ENCODE data around the gene ARL5B.
"Not testable (repeated sequence)": the region's sequence is repeated elsewhere in the genome, so short reads cannot be mapped to it uniquely, and the experiment has no call there.

Gene ARL5B

DNA sequence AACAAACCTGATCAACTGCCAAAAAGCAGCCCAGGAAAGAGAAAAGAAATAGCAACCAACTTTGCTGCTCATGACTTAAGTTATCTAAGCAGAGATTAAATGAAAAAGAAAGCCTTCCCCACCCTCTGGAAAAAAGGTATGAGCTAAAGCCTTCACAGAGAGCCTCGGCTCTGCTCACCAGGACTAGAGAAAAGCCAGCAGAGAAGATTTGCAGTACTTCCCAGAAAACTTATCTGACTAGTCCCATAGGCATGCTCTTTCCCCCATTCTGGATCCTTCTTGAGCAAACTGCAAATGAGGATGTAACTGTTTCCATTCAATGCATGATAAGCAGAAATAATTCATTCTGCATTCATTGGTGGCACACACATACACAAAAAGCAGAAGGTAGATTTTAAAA is 35.6 kb upstream of the ARL5B start:
- CTCF ChIA-PET, result interaction anchor here (1.9 kb wide), 1 partner anchor 13 kb away, joined by 4 read pairs; no protein-coding TSS in a partner anchor
- POLR2A ChIA-PET; H3K27ac ChIP-seq (ENCODE audit: insufficient read depth in 1 of 2, low read depth in 1 of 2, low read length in 2 of 2, poor library complexity in 1 of 2, severe bottlenecking in 2 of 2); H3K4me1 ChIP-seq (ENCODE audit: control extremely low read depth in 1 of 4, control insufficient read depth in 4 of 4, insufficient read depth in 4 of 4, low read length in 3 of 4); H3K9me3 ChIP-seq (ENCODE audit: control extremely low read depth in 1 of 5, control insufficient read depth in 4 of 5, insufficient read depth in 2 of 5, low read depth in 1 of 5, low read length in 4 of 5); H3K27me3 ChIP-seq (replicated peaks in 2 of 5; ENCODE audit: control insufficient read depth in 4 of 5, insufficient read depth in 5 of 5, low read length in 4 of 5); DNase-seq; H3K4me3 ChIP-seq (ENCODE audit: control insufficient read depth in 1 of 7, extremely low read depth in 1 of 7, insufficient read depth in 4 of 7, low read depth in 2 of 7, low read length in 6 of 7): not testable (repeated sequence)
- WGBS (ENCODE audit: insufficient coverage), result 100% methylated on average over 1 of the region's 1 CpG
- peaks cover 5 to 13% (median 6%) of the 10 kb centered on the region in 4 experiments for H3K36me3 ChIP-seq (ENCODE audit: control insufficient read depth in 4 of 4, insufficient read depth in 4 of 4, low read length in 3 of 4)

DNA sequence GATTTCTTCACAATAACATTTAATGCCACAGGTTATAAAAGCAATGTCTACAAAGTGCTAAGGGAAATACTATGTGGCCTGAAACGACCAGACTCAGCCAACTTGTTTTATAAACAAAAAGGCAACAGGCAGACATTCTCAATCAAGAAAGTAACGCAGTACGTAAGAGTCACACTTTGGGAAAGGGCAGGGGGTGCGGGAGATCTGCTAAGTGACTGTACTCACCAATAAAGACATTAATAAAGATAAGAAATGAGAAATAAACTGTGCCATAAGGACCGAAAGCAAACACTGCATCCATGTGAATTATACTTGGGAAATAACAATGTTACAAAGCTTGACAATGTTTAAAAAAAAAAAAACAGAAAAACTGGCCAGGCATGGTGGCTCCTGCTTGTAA is 33.3 kb upstream of the ARL5B start:
- H3K4me3 ChIP-seq (ENCODE audit: control insufficient read depth in 1 of 7, extremely low read depth in 1 of 7, insufficient read depth in 4 of 7, low read depth in 2 of 7, low read length in 6 of 7), result no peak overlapping the region
- H3K9me3 ChIP-seq (ENCODE audit: control extremely low read depth in 1 of 5, control insufficient read depth in 4 of 5, insufficient read depth in 2 of 5, low read depth in 1 of 5, low read length in 4 of 5), result no peaks in the 10 kb centered on the region
- no peaks in the 10 kb centered on the region for H3K27me3 ChIP-seq (replicated peaks in 2 of 5; ENCODE audit: control insufficient read depth in 4 of 5, insufficient read depth in 5 of 5, low read length in 4 of 5)
- no peak overlapping the region for H3K27ac ChIP-seq (ENCODE audit: insufficient read depth in 1 of 2, low read depth in 1 of 2, low read length in 2 of 2, poor library complexity in 1 of 2, severe bottlenecking in 2 of 2)
- WGBS (ENCODE audit: insufficient coverage), result no CpG with 5 or more reads among the region's 5 CpGs
- H3K4me1 ChIP-seq (ENCODE audit: control extremely low read depth in 1 of 4, control insufficient read depth in 4 of 4, insufficient read depth in 4 of 4, low read length in 3 of 4), result peaks cover 0 to 4% (median 2%) of the 10 kb centered on the region in 4 experiments
- no peak for DNase-seq
- H3K36me3 ChIP-seq (ENCODE audit: control insufficient read depth in 4 of 4, insufficient read depth in 4 of 4, low read length in 3 of 4), result peaks cover 2 to 7% (median 3%) of the 10 kb centered on the region in 4 experiments
- POLR2A ChIA-PET, result no interaction called here
- CTCF ChIA-PET, result interaction anchor here (1.2 kb wide), 1 partner anchor 16 kb away, joined by 3 read pairs; no protein-coding TSS in a partner anchor

DNA sequence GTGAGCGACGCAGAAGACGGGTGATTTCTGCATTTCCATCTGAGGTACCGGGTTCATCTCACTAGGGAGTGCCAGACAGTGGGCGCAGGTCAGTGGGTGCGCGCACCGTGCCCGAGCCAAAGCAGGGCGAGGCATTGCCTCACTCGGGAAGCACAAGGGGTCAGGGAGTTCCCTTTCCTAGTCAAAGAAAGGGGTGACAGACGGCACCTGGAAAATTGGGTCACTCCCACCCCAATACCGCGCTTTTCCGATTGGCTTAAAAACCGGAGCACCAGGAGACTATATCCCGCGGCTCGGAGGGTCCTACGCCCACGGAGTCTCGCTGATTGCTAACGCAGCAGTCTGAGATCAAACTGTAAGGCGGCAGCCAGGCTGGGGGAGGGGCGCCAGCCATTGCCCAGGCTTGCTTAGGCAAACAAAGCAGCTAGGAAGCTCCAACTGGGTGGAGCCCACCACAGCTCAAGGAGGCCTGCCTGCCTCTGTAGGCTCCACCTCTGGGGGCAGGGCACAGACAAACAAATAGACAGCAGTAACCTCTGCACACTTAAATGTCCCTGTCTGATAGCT is 31.7 kb upstream of the ARL5B start:
- DNase-seq, result peak; percentile 53 to 89 (median 82)
- H3K4me1 ChIP-seq (ENCODE audit: control extremely low read depth in 1 of 4, control insufficient read depth in 4 of 4, insufficient read depth in 4 of 4, low read length in 3 of 4); H3K9me3 ChIP-seq (ENCODE audit: control extremely low read depth in 1 of 5, control insufficient read depth in 4 of 5, insufficient read depth in 2 of 5, low read depth in 1 of 5, low read length in 4 of 5); H3K36me3 ChIP-seq (ENCODE audit: control insufficient read depth in 4 of 4, insufficient read depth in 4 of 4, low read length in 3 of 4); H3K27me3 ChIP-seq (replicated peaks in 2 of 5; ENCODE audit: control insufficient read depth in 4 of 5, insufficient read depth in 5 of 5, low read length in 4 of 5): not testable (repeated sequence)
- WGBS (ENCODE audit: insufficient coverage), result 4% methylated on average over 20 of the region's 25 CpGs
- POLR2A ChIA-PET, result interaction anchor here (1.2 kb wide), 1 partner anchor 32 kb away, joined by 6 read pairs; the partner anchor contains the start of gene ARL5B
- CTCF ChIA-PET, result interaction anchor here (0.9 kb wide), 2 partner anchors 9 to 44 kb away, joined by 3 read pairs; no protein-coding TSS in a partner anchor
- H3K4me3 ChIP-seq (ENCODE audit: control insufficient read depth in 1 of 7, extremely low read depth in 1 of 7, insufficient read depth in 4 of 7, low read depth in 2 of 7, low read length in 6 of 7), result peak overlapping the region; percentile 46 to 85 (median 71)
- peak overlapping the region in 1 of 2 experiments; percentile 58 for H3K27ac ChIP-seq (ENCODE audit: insufficient read depth in 1 of 2, low read depth in 1 of 2, low read length in 2 of 2, poor library complexity in 1 of 2, severe bottlenecking in 2 of 2)

DNA sequence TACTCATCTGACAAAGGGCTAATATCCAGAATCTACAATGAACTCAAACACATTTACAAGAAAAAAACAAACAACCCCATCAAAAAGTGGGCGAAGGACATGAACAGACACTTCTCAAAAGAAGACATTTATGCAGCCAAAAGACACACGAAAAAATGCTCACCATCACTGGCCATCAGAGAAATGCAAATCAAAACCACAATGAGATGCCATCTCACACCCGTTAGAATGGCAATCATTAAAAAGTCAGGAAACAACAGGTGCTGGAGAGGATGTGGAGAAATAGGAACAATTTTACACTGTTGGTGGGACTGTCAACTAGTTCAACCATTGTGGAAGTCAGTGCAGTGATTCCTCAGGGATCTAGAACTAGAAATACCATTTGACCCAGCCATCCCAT is 26.7 kb upstream of the ARL5B start:
- H3K9me3 ChIP-seq (ENCODE audit: control extremely low read depth in 1 of 5, control insufficient read depth in 4 of 5, insufficient read depth in 2 of 5, low read depth in 1 of 5, low read length in 4 of 5); H3K4me3 ChIP-seq (ENCODE audit: control insufficient read depth in 1 of 7, extremely low read depth in 1 of 7, insufficient read depth in 4 of 7, low read depth in 2 of 7, low read length in 6 of 7); H3K4me1 ChIP-seq (ENCODE audit: control extremely low read depth in 1 of 4, control insufficient read depth in 4 of 4, insufficient read depth in 4 of 4, low read length in 3 of 4); H3K27me3 ChIP-seq (replicated peaks in 2 of 5; ENCODE audit: control insufficient read depth in 4 of 5, insufficient read depth in 5 of 5, low read length in 4 of 5); H3K27ac ChIP-seq (ENCODE audit: insufficient read depth in 1 of 2, low read depth in 1 of 2, low read length in 2 of 2, poor library complexity in 1 of 2, severe bottlenecking in 2 of 2); POLR2A ChIA-PET; H3K36me3 ChIP-seq (ENCODE audit: control insufficient read depth in 4 of 4, insufficient read depth in 4 of 4, low read length in 3 of 4); DNase-seq; CTCF ChIA-PET: not testable (repeated sequence)
- WGBS (ENCODE audit: insufficient coverage), result no CpG with 5 or more reads among the region's 3 CpGs

DNA sequence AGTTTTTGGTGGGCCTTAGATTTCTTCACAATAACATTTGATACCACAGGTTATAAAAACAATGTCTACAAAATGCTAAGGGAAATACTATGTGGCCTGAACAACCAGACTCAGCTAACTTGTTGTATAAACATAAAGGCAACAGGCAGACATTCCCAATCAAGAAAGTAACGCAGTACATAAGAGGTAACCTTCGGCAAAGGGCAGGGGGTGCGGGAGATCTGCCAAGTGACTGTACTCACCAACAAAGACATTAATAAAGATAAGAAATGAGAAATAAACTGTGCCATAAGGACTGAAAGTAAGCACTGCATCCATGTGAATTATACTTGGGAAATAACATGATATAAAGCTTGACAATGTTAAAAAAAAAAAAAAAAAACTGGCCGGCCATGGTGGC is 23.2 kb upstream of the ARL5B start:
- no peaks in the 10 kb centered on the region for H3K4me1 ChIP-seq (ENCODE audit: control extremely low read depth in 1 of 4, control insufficient read depth in 4 of 4, insufficient read depth in 4 of 4, low read length in 3 of 4)
- no peak overlapping the region for H3K4me3 ChIP-seq (ENCODE audit: control insufficient read depth in 1 of 7, extremely low read depth in 1 of 7, insufficient read depth in 4 of 7, low read depth in 2 of 7, low read length in 6 of 7)
- DNase-seq, result no peak
- CTCF ChIA-PET, result interaction anchor here (1.6 kb wide), 1 partner anchor 8 kb away, joined by 3 read pairs; no protein-coding TSS in a partner anchor
- no peak overlapping the region for H3K27ac ChIP-seq (ENCODE audit: insufficient read depth in 1 of 2, low read depth in 1 of 2, low read length in 2 of 2, poor library complexity in 1 of 2, severe bottlenecking in 2 of 2)
- H3K9me3 ChIP-seq (ENCODE audit: control extremely low read depth in 1 of 5, control insufficient read depth in 4 of 5, insufficient read depth in 2 of 5, low read depth in 1 of 5, low read length in 4 of 5), result no peaks in the 10 kb centered on the region
- no CpG with 5 or more reads among the region's 4 CpGs for WGBS (ENCODE audit: insufficient coverage)
- POLR2A ChIA-PET, result interaction anchor here (0.6 kb wide), 1 partner anchor 35 kb away, joined by 4 read pairs; no protein-coding TSS in a partner anchor
- H3K27me3 ChIP-seq (replicated peaks in 2 of 5; ENCODE audit: control insufficient read depth in 4 of 5, insufficient read depth in 5 of 5, low read length in 4 of 5), result no peaks in the 10 kb centered on the region
- no peaks in the 10 kb centered on the region for H3K36me3 ChIP-seq (ENCODE audit: control insufficient read depth in 4 of 4, insufficient read depth in 4 of 4, low read length in 3 of 4)

DNA sequence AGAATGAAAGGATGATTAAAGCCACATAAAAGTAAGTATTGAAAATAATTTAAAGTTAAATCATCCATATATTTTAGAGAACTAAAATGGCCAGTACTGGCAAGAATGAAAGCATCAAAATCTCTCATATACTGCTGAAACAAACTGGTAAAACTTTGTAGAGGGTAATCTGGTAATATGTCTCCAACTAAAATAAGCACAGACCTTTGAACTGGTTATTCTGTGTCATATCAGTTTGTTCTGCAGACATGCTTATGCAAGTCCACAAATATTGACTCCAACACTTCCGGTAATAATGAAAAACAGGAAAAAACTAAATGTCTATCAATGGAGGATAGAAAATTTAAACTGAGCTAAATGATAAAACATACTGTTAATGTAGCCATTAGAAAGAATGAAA is 21.8 kb upstream of the ARL5B start:
- H3K4me3 ChIP-seq (ENCODE audit: control insufficient read depth in 1 of 7, extremely low read depth in 1 of 7, insufficient read depth in 4 of 7, low read depth in 2 of 7, low read length in 6 of 7); H3K27ac ChIP-seq (ENCODE audit: insufficient read depth in 1 of 2, low read depth in 1 of 2, low read length in 2 of 2, poor library complexity in 1 of 2, severe bottlenecking in 2 of 2); DNase-seq; H3K36me3 ChIP-seq (ENCODE audit: control insufficient read depth in 4 of 4, insufficient read depth in 4 of 4, low read length in 3 of 4); H3K4me1 ChIP-seq (ENCODE audit: control extremely low read depth in 1 of 4, control insufficient read depth in 4 of 4, insufficient read depth in 4 of 4, low read length in 3 of 4); H3K27me3 ChIP-seq (replicated peaks in 2 of 5; ENCODE audit: control insufficient read depth in 4 of 5, insufficient read depth in 5 of 5, low read length in 4 of 5); H3K9me3 ChIP-seq (ENCODE audit: control extremely low read depth in 1 of 5, control insufficient read depth in 4 of 5, insufficient read depth in 2 of 5, low read depth in 1 of 5, low read length in 4 of 5); POLR2A ChIA-PET: not testable (repeated sequence)
- CTCF ChIA-PET, result interaction anchor here (1.6 kb wide), 1 partner anchor 10 kb away, joined by 3 read pairs; no protein-coding TSS in a partner anchor
- WGBS (ENCODE audit: insufficient coverage), result no CpG with 5 or more reads among the region's 1 CpG

DNA sequence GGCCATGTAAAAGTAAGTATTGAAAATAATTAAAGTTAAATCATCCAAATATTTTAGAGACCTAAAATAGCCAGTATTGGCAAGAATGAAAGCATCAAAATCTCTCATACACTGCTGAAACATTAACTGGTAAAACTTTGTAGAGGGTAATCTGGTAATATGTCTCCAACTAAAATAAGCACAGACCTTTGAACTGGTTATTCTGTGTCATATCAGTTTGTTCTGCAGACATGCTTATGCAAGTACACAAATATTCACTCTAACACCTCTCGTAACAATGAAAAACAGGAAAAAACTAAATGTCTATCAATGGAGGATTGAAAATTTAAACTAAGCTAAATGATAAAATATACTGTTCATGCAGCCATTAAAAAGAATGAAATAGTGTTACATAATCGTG is 19.5 kb upstream of the ARL5B start:
- H3K4me1 ChIP-seq (ENCODE audit: control extremely low read depth in 1 of 4, control insufficient read depth in 4 of 4, insufficient read depth in 4 of 4, low read length in 3 of 4); H3K36me3 ChIP-seq (ENCODE audit: control insufficient read depth in 4 of 4, insufficient read depth in 4 of 4, low read length in 3 of 4); DNase-seq; H3K4me3 ChIP-seq (ENCODE audit: control insufficient read depth in 1 of 7, extremely low read depth in 1 of 7, insufficient read depth in 4 of 7, low read depth in 2 of 7, low read length in 6 of 7); H3K9me3 ChIP-seq (ENCODE audit: control extremely low read depth in 1 of 5, control insufficient read depth in 4 of 5, insufficient read depth in 2 of 5, low read depth in 1 of 5, low read length in 4 of 5); H3K27me3 ChIP-seq (replicated peaks in 2 of 5; ENCODE audit: control insufficient read depth in 4 of 5, insufficient read depth in 5 of 5, low read length in 4 of 5); POLR2A ChIA-PET; H3K27ac ChIP-seq (ENCODE audit: insufficient read depth in 1 of 2, low read depth in 1 of 2, low read length in 2 of 2, poor library complexity in 1 of 2, severe bottlenecking in 2 of 2): not testable (repeated sequence)
- CTCF ChIA-PET, result interaction anchor here (1.1 to 1.3 kb wide), 2 partner anchors 11 to 26 kb away, joined by 4 to 5 read pairs; no protein-coding TSS in a partner anchor
- no CpG with 5 or more reads among the region's 2 CpGs for WGBS (ENCODE audit: insufficient coverage)

Measured in common myeloid progenitor, CD34-positive (primary cell).